HG02642 (cell line): ENCODE data around the gene TRMO.
"Not testable (repeated sequence)": the region's sequence is repeated elsewhere in the genome, so short reads cannot be mapped to it uniquely, and the experiment has no call there.

Experiments used
- ATAC-seq: cut with Tn5 transposase; IDR thresholded peaks from one replicate; pipeline ENCODE4 v1.9.1; 2021; ENCODE audit warnings: mild to moderate bottlenecking; ENCODE audit not compliant: unreplicated experiment, poor library complexity

The TRMO gene

GRCh38 chr9:97921959-97922724 is at the start of gene TRMO:
TSS of gene TRMO (minus strand) at chr9:97922500. CDS start at chr9:97922493, 7 bp downstream.
- ATAC-seq = peak; percentile 88

GRCh38 chr9:97970165-97970564 is 47.9 kb upstream of the TRMO start:
- ATAC-seq = no peak

- ATAC-seq = no peak
These were observed 46.7 kb upstream of the TRMO start for GRCh38 chr9:97969014-97969413.

GRCh38 chr9:97966493-97966892 is 44.2 kb upstream of the TRMO start:
- ATAC-seq = no peak

- ATAC-seq = no peak
These were observed 42.6 kb upstream of the TRMO start for GRCh38 chr9:97964901-97965300.

- ATAC-seq = no peak
These were observed 40.9 kb upstream of the TRMO start for GRCh38 chr9:97963232-97963631.

GRCh38 chr9:97962575-97962974 is 40.3 kb upstream of the TRMO start:
- no peak for ATAC-seq

GRCh38 chr9:97962136-97962535 is 39.8 kb upstream of the TRMO start:
- no peak for ATAC-seq

GRCh38 chr9:97961361-97961760 is 39.1 kb upstream of the TRMO start:
- no peak for ATAC-seq

- ATAC-seq = not testable (repeated sequence)
These were observed 38.5 kb upstream of the TRMO start for GRCh38 chr9:97960678-97961328.

- ATAC-seq = no peak
These were observed 37.3 kb upstream of the TRMO start for GRCh38 chr9:97959585-97959984.

GRCh38 chr9:97958812-97959511 is 36.7 kb upstream of the TRMO start:
- no peak for ATAC-seq

GRCh38 chr9:97956331-97956730 is 34.0 kb upstream of the TRMO start:
- no peak for ATAC-seq

- ATAC-seq = no peak
These were observed 32.3 kb upstream of the TRMO start for GRCh38 chr9:97954550-97954989.

GRCh38 chr9:97950873-97951272 is 28.6 kb upstream of the TRMO start:
- not testable (repeated sequence) for ATAC-seq

GRCh38 chr9:97947094-97947493 is 24.8 kb upstream of the TRMO start:
- ATAC-seq = not testable (repeated sequence)

- ATAC-seq = not testable (repeated sequence)
These were observed 23.2 kb upstream of the TRMO start for GRCh38 chr9:97945470-97945869.

GRCh38 chr9:97944612-97945011 is 22.3 kb upstream of the TRMO start:
- no peak for ATAC-seq

- no peak for ATAC-seq
These were observed 21.1 kb upstream of the TRMO start for GRCh38 chr9:97943308-97943855.

- ATAC-seq = no peak
These were observed 19.0 kb upstream of the TRMO start for GRCh38 chr9:97941323-97941722.

- no peak for ATAC-seq
These were observed 18.4 kb upstream of the TRMO start for GRCh38 chr9:97940741-97941140.
